Measurements from ENCODE around the gene SPOPL.

- TF ChIP-seq POLR2AphosphoS5 (IDR thresholded peaks at IDR 0.05) (no peak), CTCF (IDR thresholded peaks at IDR 0.05) (no peak), POLR2A (IDR thresholded peaks at IDR 0.05; ENCODE audit: low read depth) (no peak), EP300 (IDR thresholded peaks at IDR 0.05) (no peak)
Observed at GRCh38 chr2:138503652-138504051, 2.1 kb downstream of the SPOPL start.
